ENCODE measurements around the gene NUMB. TPM values are rescaled to one million over a fixed set of nuclear protein-coding genes. Genes with fewer than 3 reads are reported as not detected.

NUMB gene
- total RNA-seq, 2 experiments from 2014 or later: 27.9 to 31.5 TPM

GRCh38 chr14:73342670-73343069 lies 115.7 kb downstream of the NUMB start:
- POLR2A ChIA-PET: no interaction called here
- no peaks in the 10 kb centered on the region for H3K9me3 Mint-ChIP-seq
- Histone ChIP-seq H3K27me3 (ENCODE audit: control insufficient read depth in 1 of 2, insufficient read depth in 2 of 2, low read length in 2 of 2) (no peaks in the 10 kb centered on the region), H3K9me3 (ENCODE audit: control insufficient read depth in 1 of 2, insufficient read depth in 1 of 2, low read length in 2 of 2) (no peaks in the 10 kb centered on the region), H3K27ac (ENCODE audit: low read depth in 1 of 2, low read length in 2 of 2) (no peak overlapping the region), H3K4me3 (ENCODE audit: low read length) (no peak overlapping the region), H3K36me3 (ENCODE audit: insufficient read depth, low read length) (no peaks in the 10 kb centered on the region), H3K4me1 (ENCODE audit: insufficient read depth, low read length) (no peaks in the 10 kb centered on the region)
- no peaks in the 10 kb centered on the region for H3K27me3 Mint-ChIP-seq
- H3K4me3 Mint-ChIP-seq: no peak overlapping the region
- intact Hi-C loops (cut with DNase I, micrococcal nuclease): no loop called here
- CTCF ChIA-PET: no interaction called here
- peaks cover 10% of the 10 kb centered on the region for H3K4me1 Mint-ChIP-seq (ENCODE audit: low read depth)
- TF ChIP-seq CTCF (IDR thresholded peaks at IDR 0.05): no peak
- no peak for ATAC-seq (ENCODE audit: poor library complexity)
- H3K27ac Mint-ChIP-seq: no peak overlapping the region
- H3K36me3 Mint-ChIP-seq (ENCODE audit: low read depth): peaks cover 4% of the 10 kb centered on the region
- DNase-seq: no peak

GRCh38 chr14:73339846-73340595 lies 118.3 kb downstream of the NUMB start:
- no peaks in the 10 kb centered on the region for H3K36me3 ChIP-seq (ENCODE audit: insufficient read depth, low read length)
- H3K9me3 ChIP-seq (ENCODE audit: control insufficient read depth in 1 of 2, insufficient read depth in 1 of 2, low read length in 2 of 2): no peaks in the 10 kb centered on the region
- H3K27ac Mint-ChIP-seq: no peak overlapping the region
- no peaks in the 10 kb centered on the region for H3K27me3 ChIP-seq (ENCODE audit: control insufficient read depth in 1 of 2, insufficient read depth in 2 of 2, low read length in 2 of 2)
- H3K4me3 Mint-ChIP-seq: no peak overlapping the region
- H3K36me3 Mint-ChIP-seq (ENCODE audit: low read depth): no peaks in the 10 kb centered on the region
- ChIA-PET CTCF (interaction anchor here (1.3 kb wide), 1 partner anchor 11 kb away, joined by 5 read pairs; no protein-coding TSS in a partner anchor), POLR2A (no interaction called here)
- DNase-seq (no peak), ATAC-seq (ENCODE audit: poor library complexity) (no peak)
- TF ChIP-seq CTCF (IDR thresholded peaks at IDR 0.05): no peak
- no peak overlapping the region for H3K4me3 ChIP-seq (ENCODE audit: low read length)
- H3K4me1 Mint-ChIP-seq (ENCODE audit: low read depth): peaks cover 10% of the 10 kb centered on the region
- intact Hi-C loops (cut with DNase I, micrococcal nuclease): no loop called here
- no peak overlapping the region for H3K27ac ChIP-seq (ENCODE audit: low read depth in 1 of 2, low read length in 2 of 2)
- no peaks in the 10 kb centered on the region for H3K27me3 Mint-ChIP-seq
- H3K4me1 ChIP-seq (ENCODE audit: insufficient read depth, low read length): no peaks in the 10 kb centered on the region
- H3K9me3 Mint-ChIP-seq: no peaks in the 10 kb centered on the region

GRCh38 chr14:73339206-73339605 lies 119.1 kb downstream of the NUMB start:
- Mint-ChIP-seq H3K4me3 (no peak overlapping the region), H3K4me1 (ENCODE audit: low read depth) (peaks cover 10% of the 10 kb centered on the region), H3K27me3 (no peaks in the 10 kb centered on the region), H3K9me3 (no peaks in the 10 kb centered on the region), H3K36me3 (ENCODE audit: low read depth) (no peaks in the 10 kb centered on the region), H3K27ac (no peak overlapping the region)
- Histone ChIP-seq H3K9me3 (ENCODE audit: control insufficient read depth in 1 of 2, insufficient read depth in 1 of 2, low read length in 2 of 2) (no peaks in the 10 kb centered on the region), H3K36me3 (ENCODE audit: insufficient read depth, low read length) (no peaks in the 10 kb centered on the region), H3K4me1 (ENCODE audit: insufficient read depth, low read length) (no peaks in the 10 kb centered on the region), H3K4me3 (ENCODE audit: low read length) (no peak overlapping the region), H3K27me3 (ENCODE audit: control insufficient read depth in 1 of 2, insufficient read depth in 2 of 2, low read length in 2 of 2) (no peaks in the 10 kb centered on the region), H3K27ac (ENCODE audit: low read depth in 1 of 2, low read length in 2 of 2) (no peak overlapping the region)
- intact Hi-C loops (cut with DNase I, micrococcal nuclease): no loop called here
- DNase-seq: no peak
- no peak for TF ChIP-seq CTCF (IDR thresholded peaks at IDR 0.05)
- no peak for ATAC-seq (ENCODE audit: poor library complexity)
- ChIA-PET POLR2A (no interaction called here), CTCF (interaction anchor here (1.3 kb wide), 1 partner anchor 10 kb away, joined by 5 read pairs; no protein-coding TSS in a partner anchor)

Data from CD4-positive, alpha-beta T cell (primary cell).